CD4-positive, CD25-positive, alpha-beta regulatory T cell (primary cell): ENCODE data around the gene SSR4. TPM values are rescaled to one million over a fixed set of nuclear protein-coding genes. Genes with fewer than 3 reads are reported as not detected.
A peak's percentile ranks its signal among the peaks of the same experiment; 100 is the strongest.

Experiments used
- ATAC-seq, 2 donors: fragments of 150-1000 bp; cut with Tn5 transposase; one replicate each; pipeline ENCODE4 v1.10.0; 2021; ENCODE audit warnings: low read depth in 2 of 2, moderate number of reproducible peaks in 2 of 2, moderate library complexity in 1 of 2
- DNase-seq, 3 donors: peaks; one replicate each; pipeline versions ENCODE4 v3.0.0 to v3.0.0-alpha.2; 2012 to 2022; ENCODE audit warnings: mixed read lengths in 1 of 3
- H3K27ac ChIP-seq: one replicate; pipeline ENCODE4 v1.7.0; 2013; ENCODE audit warnings: mild to moderate bottlenecking, low read length; ENCODE audit not compliant: insufficient read depth, poor library complexity, severe bottlenecking
- H3K27me3 ChIP-seq: one replicate; pipeline ENCODE4 v1.7.0; 2013; ENCODE audit warnings: low read length; ENCODE audit not compliant: control insufficient read depth, insufficient read depth
- H3K36me3 ChIP-seq: one replicate; pipeline ENCODE4 v1.7.0; 2013; ENCODE audit warnings: mild to moderate bottlenecking, low read length, moderate library complexity; ENCODE audit not compliant: control insufficient read depth, insufficient read depth
- H3K4me1 ChIP-seq: 2 replicates; pipeline ENCODE4 v1.7.0; 2013; ENCODE audit warnings: mild to moderate bottlenecking, low read length; ENCODE audit not compliant: insufficient read depth, control insufficient read depth, poor library complexity, severe bottlenecking
- H3K4me3 ChIP-seq: one replicate; pipeline ENCODE4 v1.7.0; 2013; ENCODE audit warnings: low read depth, mild to moderate bottlenecking, low read length, moderate library complexity
- H3K9me3 ChIP-seq, 2 experiments: 1 replicate in 1 of 2; 2 replicates in 1 of 2; pipeline ENCODE4 v1.7.0; 2013; ENCODE audit warnings: low read length in 2 of 2, mild to moderate bottlenecking in 1 of 2, moderate library complexity in 1 of 2; ENCODE audit not compliant: control insufficient read depth in 2 of 2
- H3K27ac Mint-ChIP-seq, 3 donors: one replicate each; pipeline ENCODE4 v1.8.0; 2020 to 2022; ENCODE audit warnings: mild to moderate bottlenecking in 3 of 3, mixed read lengths in 3 of 3, moderate library complexity in 2 of 3
- H3K27me3 Mint-ChIP-seq: one replicate; pipeline ENCODE4 v1.8.0; 2022; ENCODE audit warnings: mild to moderate bottlenecking, mixed read lengths
- H3K36me3 Mint-ChIP-seq: one replicate; pipeline ENCODE4 v1.8.0; 2020; ENCODE audit warnings: mixed read lengths
- H3K4me1 Mint-ChIP-seq, 4 donors: one replicate each; pipeline ENCODE4 v1.8.0; 2020 to 2022; ENCODE audit warnings: mixed read lengths in 4 of 4, mild to moderate bottlenecking in 1 of 4
- H3K4me3 Mint-ChIP-seq, 4 donors: one replicate each; pipeline ENCODE4 v1.8.0; 2020 to 2022; ENCODE audit warnings: mild to moderate bottlenecking in 4 of 4, mixed read lengths in 4 of 4, moderate library complexity in 3 of 4
- H3K9me3 Mint-ChIP-seq, 7 donors: one replicate each; pipeline ENCODE4 v1.8.0; 2020 to 2022; ENCODE audit warnings: mixed read lengths in 7 of 7, mild to moderate bottlenecking in 3 of 7, moderate library complexity in 2 of 7
- polyA plus RNA-seq, 4 donors: library from polyadenylated mRNA; unstranded; fragments of 300-500 nt; fragmentation: Illumina TruSeq; gene quantifications; one replicate each; pipeline ENCODE4 v1.2.3, GENCODE V29; 2021
- total RNA-seq: library from RNA; stranded (reverse); gene quantifications from one replicate; pipeline ENCODE4 v1.2.3, GENCODE V29; 2022

Gene SSR4
- total and polyA plus RNA-seq, 5 donors from 2014 or later, result 155 to 475 (median 411) TPM

DNA sequence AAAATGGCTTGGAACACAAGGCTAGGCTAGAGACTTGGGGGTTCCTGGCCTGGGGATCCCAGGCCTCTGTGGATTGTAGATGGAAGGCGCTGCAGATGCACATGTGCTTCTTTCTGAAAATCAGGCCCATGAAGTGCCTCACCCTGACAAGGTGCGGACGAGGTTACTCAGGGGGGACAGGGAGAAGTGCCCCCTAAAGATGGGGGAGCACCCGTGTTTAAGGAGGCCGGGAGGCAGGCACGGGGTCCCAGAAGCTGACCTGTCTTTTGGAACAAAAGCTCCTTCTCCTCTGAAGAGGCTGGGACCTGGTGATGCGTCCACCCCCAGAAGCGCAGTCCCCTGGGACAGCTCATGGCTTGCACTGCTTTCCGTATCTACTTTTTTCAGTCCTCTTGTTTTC lies 33.4 kb downstream of the SSR4 start:
- Mint-ChIP-seq H3K4me3 (no peak overlapping the region), H3K4me1 (peaks cover 0 to 8% (median 5%) of the 10 kb centered on the region in 4 donors), H3K27ac (no peak overlapping the region), H3K27me3 (peaks cover 42% of the 10 kb centered on the region), H3K36me3 (no peaks in the 10 kb centered on the region), H3K9me3 (peaks cover 0 to 4% (median 0%) of the 10 kb centered on the region in 7 donors)
- peaks cover 6% of the 10 kb centered on the region for H3K27me3 ChIP-seq
- DNase-seq, result no peak
- peaks cover 7% of the 10 kb centered on the region for H3K4me1 ChIP-seq
- no peak overlapping the region for H3K4me3 ChIP-seq
- no peak overlapping the region for H3K27ac ChIP-seq
- no peaks in the 10 kb centered on the region for H3K9me3 ChIP-seq
- no peaks in the 10 kb centered on the region for H3K36me3 ChIP-seq
- no peak for ATAC-seq

DNA sequence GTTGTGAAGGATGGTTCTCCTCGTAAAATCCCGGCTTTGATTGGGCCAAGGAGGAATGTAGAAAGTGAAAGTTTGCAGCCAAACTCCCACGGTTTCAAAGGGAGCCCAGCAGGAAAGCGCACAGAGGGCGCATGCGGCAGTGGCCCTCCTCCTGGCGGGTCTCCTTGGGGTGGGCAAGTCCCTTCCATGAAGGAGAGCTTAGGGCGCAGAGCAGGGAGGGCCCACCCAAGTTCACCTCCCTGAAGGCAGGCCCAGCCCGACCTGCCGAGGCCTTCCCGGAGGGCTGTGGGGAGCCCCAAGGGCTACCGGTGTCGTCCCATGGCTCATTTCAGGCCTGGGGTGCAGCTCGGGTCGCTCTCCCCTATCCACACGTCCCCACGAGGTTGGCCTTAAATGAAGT lies 33.8 kb downstream of the SSR4 start:
- Histone ChIP-seq H3K4me1 (peaks cover 7% of the 10 kb centered on the region), H3K9me3 (no peaks in the 10 kb centered on the region)
- H3K27ac Mint-ChIP-seq, result no peak overlapping the region

DNA sequence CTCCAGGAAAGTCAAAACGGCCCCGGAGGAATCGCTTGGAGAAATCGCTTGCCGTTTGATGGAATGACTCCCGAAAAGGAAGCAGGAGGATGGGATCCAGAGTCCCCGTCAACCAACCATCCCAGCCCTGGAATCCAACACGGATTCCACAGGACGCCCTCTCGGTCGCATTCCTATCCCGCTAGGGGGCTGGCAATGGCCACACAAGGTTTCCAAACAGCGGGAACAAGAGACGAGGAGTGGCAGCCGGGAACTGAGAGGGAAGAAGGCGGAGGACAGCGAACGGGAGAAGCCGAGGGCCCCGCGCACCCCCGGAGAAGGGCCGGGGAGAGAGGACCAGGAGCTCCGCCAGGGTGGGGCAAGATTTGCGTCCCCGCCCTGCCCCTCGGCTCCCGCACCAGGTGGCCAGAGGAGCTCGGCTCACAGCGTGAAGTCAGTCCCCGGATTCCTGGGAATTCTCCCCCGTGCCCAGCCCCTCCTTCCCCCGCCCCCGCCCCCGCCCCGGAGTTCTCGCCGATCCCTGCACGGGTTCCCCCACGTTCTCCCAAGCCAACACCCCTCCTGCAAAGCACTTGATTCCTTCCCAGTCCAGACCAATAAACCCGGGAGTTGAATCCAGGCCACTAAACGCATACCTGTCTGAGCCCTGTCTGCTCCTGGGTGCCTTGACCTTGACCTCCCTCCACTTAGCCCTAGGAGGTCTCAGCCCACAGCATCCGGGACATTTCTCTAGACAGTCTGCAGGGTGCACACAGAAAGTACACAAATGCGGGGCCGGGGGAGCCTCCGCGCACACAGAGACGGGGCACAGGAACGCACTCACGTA lies 34.5 kb downstream of the SSR4 start:
- no peak overlapping the region for H3K27ac Mint-ChIP-seq
- DNase-seq (peak in 1 of 3 donors; percentile 10), ATAC-seq (no peak)
- peaks cover 0 to 4% (median 0%) of the 10 kb centered on the region in 7 donors for H3K9me3 Mint-ChIP-seq
- Histone ChIP-seq H3K4me3 (no peak overlapping the region), H3K36me3 (no peaks in the 10 kb centered on the region), H3K9me3 (no peaks in the 10 kb centered on the region), H3K27ac (no peak overlapping the region), H3K27me3 (peaks cover 5% of the 10 kb centered on the region), H3K4me1 (peaks cover 7% of the 10 kb centered on the region)
- peaks cover 0 to 6% (median 5%) of the 10 kb centered on the region in 4 donors for H3K4me1 Mint-ChIP-seq
- peak overlapping the region in 1 of 4 donors; percentile 41 for H3K4me3 Mint-ChIP-seq
- no peaks in the 10 kb centered on the region for H3K36me3 Mint-ChIP-seq
- H3K27me3 Mint-ChIP-seq, result peaks cover 50% of the 10 kb centered on the region

More for the DNA sequence above, 33.8 kb downstream of the SSR4 start:
- H3K27me3 ChIP-seq, result peaks cover 6% of the 10 kb centered on the region
- Mint-ChIP-seq H3K9me3 (peaks cover 0 to 4% (median 0%) of the 10 kb centered on the region in 7 donors), H3K4me3 (no peak overlapping the region), H3K36me3 (no peaks in the 10 kb centered on the region), H3K4me1 (peaks cover 0 to 8% (median 5%) of the 10 kb centered on the region in 4 donors), H3K27me3 (peaks cover 46% of the 10 kb centered on the region)
- DNase-seq (no peak), ATAC-seq (no peak)
- no peak overlapping the region for H3K27ac ChIP-seq
- no peak overlapping the region for H3K4me3 ChIP-seq
- no peaks in the 10 kb centered on the region for H3K36me3 ChIP-seq

DNA sequence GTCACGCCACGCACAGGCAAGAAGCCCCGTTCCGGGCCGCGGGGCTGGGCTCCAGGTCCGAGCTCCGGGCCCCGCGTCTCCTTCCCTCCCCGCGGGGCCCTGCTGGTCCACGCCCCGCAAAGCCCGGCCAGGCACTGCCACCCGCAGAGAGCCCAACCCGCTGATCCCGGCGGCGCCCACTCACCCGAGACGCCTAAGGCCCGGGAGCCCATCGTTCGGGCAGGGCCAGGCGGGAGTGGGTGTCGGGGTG lies 35.0 kb downstream of the SSR4 start:
- peak overlapping the region in 1 of 4 donors; percentile 41 for H3K4me3 Mint-ChIP-seq

DNA sequence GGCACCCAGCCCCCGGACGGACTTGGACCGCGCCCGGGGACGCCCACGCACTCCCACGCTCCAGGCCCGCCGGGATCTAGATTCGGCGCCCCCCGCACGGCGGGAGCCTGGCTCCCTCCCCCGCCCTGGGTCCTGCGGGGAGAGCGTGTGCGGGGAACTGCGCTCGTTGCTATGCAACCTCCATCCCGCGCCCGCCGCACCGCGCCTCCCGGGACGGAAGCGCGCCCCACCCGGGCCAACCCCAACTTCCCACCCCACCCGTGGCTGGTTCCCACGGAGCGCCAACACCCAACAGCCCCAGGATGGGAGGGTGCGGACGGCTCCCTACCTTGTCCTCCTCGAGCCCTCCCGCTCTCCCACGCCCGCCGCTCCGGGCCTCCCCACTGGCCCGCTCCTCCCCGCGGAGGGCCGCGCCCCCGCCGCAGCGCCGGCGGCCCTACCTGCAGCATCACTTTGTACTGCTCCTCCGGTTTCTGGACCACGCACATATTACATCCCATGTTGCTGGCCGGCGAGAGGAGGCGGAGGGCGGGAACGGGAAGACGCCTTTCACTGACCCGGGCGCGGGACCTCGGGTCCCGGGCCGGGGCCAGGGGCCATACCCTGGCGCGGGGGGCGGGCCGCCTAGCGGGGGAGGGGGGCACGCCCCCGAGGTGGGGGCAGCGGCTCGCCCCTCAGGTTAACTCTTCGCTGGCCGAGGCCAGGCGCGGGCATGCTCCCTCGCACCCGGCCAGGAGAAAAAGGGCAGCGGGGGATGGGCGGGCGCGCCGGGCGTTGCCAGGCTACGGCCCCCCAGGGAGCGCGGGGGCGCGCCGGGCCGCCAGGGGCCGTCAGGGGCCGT lies 35.6 kb downstream of the SSR4 start, which contains the start of gene PDZD4:
PDZD4 (minus strand) TSS at position 746 of the 841 bp plus-strand sequence; CDS start at position 500, 246 bp downstream.
- Mint-ChIP-seq H3K4me1 (peaks cover 0 to 6% (median 5%) of the 10 kb centered on the region in 4 donors), H3K27me3 (peaks cover 50% of the 10 kb centered on the region), H3K36me3 (no peaks in the 10 kb centered on the region), H3K27ac (no peak within 1 kb of the TSS), H3K4me3 (peak within 1 kb of the TSS in 3 of 4 donors; percentile 32 to 65 (median 41)), H3K9me3 (peaks cover 0 to 4% (median 0%) of the 10 kb centered on the region in 7 donors)
- ATAC-seq, result peak in 1 of 2 donors; percentile 25
- DNase-seq, result peak in 1 of 3 donors; percentile 4
- Histone ChIP-seq H3K4me1 (peaks cover 7% of the 10 kb centered on the region), H3K4me3 (no peak within 1 kb of the TSS), H3K36me3 (no peaks in the 10 kb centered on the region), H3K27me3 (peaks cover 5% of the 10 kb centered on the region), H3K9me3 (no peaks in the 10 kb centered on the region), H3K27ac (no peak within 1 kb of the TSS)

More for the DNA sequence above, 35.0 kb downstream of the SSR4 start:
- Histone ChIP-seq H3K4me1 (peaks cover 7% of the 10 kb centered on the region), H3K4me3 (no peak overlapping the region), H3K36me3 (no peaks in the 10 kb centered on the region), H3K27ac (no peak overlapping the region), H3K27me3 (peaks cover 5% of the 10 kb centered on the region), H3K9me3 (no peaks in the 10 kb centered on the region)
- DNase-seq (no peak), ATAC-seq (no peak)
- H3K9me3 Mint-ChIP-seq, result peaks cover 0 to 4% (median 0%) of the 10 kb centered on the region in 7 donors
- H3K36me3 Mint-ChIP-seq, result no peaks in the 10 kb centered on the region
- H3K4me1 Mint-ChIP-seq, result peaks cover 0 to 6% (median 5%) of the 10 kb centered on the region in 4 donors
- peaks cover 45% of the 10 kb centered on the region for H3K27me3 Mint-ChIP-seq
- H3K27ac Mint-ChIP-seq, result no peak overlapping the region

DNA sequence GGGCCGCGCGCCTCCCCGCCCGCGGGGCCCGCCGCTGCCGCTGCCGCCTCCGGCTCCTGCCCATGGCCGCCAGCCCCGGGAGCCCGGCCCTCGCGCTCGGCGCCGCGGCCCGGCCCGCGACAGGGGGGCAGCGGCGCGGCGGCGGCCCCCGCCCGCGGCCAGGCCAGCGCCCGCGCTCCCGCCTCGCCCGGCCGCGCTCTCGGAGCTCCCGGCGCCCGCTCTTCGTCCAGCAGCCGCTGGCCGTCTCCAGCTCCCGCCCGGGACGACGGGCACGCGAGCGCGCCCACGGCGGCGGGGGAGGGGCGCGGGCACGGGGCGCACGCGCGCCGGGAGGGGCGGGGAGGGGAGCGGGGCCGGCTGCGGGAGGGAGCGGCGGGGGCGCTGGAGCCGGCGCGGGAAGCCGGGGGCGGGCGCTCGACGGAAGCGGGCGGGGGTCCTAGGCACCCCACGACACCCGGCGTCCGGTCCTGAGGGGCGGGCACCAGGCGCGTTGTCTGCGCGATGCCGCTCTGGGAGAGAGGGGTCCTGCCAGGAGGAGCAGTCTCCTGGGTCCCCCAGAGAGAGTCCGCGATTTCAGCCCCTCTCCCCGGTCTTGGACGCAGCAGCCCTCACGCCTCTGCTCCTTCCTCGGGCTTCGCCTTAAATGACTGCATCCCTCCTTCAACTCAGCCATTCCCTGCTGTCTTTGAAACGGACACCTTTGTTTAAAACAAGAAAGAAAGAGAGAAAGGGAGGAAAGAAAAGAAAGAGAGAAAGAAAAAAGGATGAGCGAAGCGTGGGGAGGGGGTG lies 36.4 kb downstream of the SSR4 start:
- no peak overlapping the region for H3K27ac Mint-ChIP-seq
- no peaks in the 10 kb centered on the region for H3K36me3 ChIP-seq
- H3K4me1 ChIP-seq, result peaks cover 7% of the 10 kb centered on the region
- ATAC-seq (no peak), DNase-seq (no peak)
- H3K27me3 ChIP-seq, result peaks cover 5% of the 10 kb centered on the region
- no peaks in the 10 kb centered on the region for H3K36me3 Mint-ChIP-seq
- H3K4me3 ChIP-seq, result no peak overlapping the region
- peak overlapping the region in 1 of 4 donors; percentile 32 for H3K4me3 Mint-ChIP-seq
- no peaks in the 10 kb centered on the region for H3K9me3 ChIP-seq
- H3K27me3 Mint-ChIP-seq, result peaks cover 54% of the 10 kb centered on the region
- peaks cover 0 to 4% (median 0%) of the 10 kb centered on the region in 7 donors for H3K9me3 Mint-ChIP-seq
- H3K4me1 Mint-ChIP-seq, result peaks cover 0 to 6% (median 5%) of the 10 kb centered on the region in 4 donors
- H3K27ac ChIP-seq, result no peak overlapping the region
